NCI-H345 treated with DMSO at 0.1 percent for 48 hours (cell line): ENCODE results near the gene EFNB3.

Experiments used
- DNase-seq: peaks from one replicate; lab custom pipeline; 2025; ENCODE audit not compliant: unreplicated experiment; lab: John Stamatoyannopoulos, UW

Gene EFNB3

DNA sequence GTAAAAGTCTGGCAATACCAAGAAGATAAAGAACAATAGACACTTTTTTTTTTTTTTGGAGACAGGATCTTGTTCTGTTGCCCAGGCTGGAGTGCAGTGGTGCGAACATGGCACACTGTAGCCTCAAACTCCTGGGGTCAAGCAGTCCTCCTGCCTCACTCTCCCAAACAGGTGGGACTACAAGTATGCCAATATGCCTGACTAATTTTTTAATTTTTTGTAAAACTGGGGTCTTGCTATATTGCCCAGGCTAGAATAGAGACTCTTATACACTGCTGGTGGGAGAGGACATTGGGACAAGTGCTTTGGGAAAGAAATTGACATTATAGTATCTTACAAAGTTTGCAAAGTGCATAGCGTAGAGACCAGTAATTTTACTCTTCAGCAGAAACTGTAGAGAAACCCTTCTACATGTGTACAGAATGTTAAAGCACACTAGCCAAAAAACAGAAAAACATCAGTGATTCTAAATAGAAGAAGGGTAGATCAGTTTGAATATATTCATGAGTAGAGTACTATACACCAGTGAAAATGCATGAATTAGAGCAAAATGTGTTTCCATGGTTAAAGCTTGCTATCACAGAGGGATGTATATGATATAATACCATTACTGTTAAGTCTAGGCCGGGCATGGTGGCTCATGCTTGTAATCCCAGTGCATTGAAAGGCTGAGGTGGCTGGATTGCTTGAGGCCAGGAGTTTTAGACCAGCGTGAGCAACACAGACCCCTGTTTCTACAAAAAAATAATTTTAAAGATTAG lies 7.0 kb upstream of the EFNB3 start:
- no peak for DNase-seq

DNA sequence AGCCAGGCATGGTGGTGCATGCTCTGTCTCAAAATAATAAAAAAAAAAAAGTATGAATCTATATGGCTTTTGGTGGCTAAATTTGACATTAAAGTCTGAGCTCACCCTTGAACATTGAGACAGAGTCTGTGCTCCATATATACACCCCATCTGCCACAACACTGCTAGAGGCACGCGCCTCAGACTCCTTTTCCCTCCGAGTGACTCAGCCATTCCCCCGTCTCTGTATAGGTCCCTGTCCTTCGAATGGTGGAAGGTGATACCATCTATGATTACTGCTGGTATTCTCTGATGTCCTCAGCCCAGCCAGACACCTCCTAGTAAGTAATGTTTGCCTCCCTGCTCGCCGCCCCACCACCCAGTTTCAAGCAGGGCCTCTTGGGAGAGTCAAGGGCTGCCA lies 4.5 kb upstream of the EFNB3 start:
- no peak for DNase-seq

DNA sequence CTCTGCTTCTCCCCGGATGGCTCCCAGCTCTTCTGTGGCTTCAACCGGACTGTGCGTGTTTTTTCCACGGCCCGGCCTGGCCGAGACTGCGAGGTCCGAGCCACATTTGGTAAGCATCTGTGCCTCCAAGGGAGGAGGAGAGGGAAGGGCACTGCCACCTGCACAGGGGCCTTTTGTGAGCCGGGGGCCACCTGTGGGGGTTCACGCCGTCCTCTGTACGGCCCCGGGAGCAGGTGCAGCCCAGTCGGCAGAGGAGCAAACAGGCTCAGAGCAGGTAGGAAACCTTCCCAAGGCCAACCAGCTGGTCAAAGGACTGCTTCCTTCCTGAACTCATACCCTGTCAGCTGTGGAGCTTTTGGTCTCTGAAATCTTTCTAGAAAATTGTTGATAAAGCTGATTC lies 3.3 kb upstream of the EFNB3 start:
- no peak for DNase-seq

GRCh38 chr17:7702776-7703175 lies 2.2 kb upstream of the EFNB3 start:
- DNase-seq: no peak

DNA sequence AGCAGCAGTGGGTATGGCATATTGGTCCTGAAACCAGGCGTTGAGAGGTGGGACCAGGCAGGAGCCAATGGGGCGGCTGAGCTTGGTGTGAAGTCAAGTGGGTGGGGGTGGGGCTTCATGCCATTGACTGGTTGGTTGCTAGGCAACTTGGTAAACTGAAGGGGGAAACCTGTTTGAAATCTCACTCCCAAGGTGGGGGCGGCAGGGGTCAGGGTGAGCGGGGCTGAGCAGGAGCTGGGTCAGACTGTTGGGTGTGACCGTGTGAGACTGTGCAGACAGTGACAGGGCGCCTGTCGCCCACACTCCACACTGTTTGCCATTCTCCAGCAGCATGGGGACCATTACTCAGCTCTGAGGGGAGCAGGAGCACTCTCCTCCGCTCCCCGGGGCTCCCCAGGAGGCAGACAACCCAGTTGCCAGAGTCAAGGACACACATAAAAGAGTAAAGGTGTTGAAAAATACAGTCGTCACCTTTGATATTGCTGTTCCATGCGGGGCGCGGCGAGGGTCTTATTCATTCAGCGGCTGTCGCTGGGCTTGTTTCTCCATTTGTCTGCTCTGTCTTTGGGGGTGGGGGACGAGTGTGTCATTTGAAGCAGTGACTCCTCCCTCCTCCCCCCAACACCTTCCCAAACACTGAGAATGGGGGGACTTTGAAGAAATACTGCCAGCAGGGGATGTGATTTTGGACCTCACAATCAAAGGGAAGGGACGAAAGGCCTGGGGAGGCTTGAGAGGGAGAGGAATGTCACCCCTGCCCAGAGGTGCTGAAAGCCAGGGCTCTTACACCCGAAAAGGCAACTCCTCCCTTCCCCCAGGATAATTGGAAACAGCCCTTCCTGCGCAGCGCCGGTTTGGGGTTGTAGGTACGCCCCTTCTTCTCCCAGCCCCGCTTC lies 1.2 kb upstream of the EFNB3 start:
- peak; percentile 23 for DNase-seq

DNA sequence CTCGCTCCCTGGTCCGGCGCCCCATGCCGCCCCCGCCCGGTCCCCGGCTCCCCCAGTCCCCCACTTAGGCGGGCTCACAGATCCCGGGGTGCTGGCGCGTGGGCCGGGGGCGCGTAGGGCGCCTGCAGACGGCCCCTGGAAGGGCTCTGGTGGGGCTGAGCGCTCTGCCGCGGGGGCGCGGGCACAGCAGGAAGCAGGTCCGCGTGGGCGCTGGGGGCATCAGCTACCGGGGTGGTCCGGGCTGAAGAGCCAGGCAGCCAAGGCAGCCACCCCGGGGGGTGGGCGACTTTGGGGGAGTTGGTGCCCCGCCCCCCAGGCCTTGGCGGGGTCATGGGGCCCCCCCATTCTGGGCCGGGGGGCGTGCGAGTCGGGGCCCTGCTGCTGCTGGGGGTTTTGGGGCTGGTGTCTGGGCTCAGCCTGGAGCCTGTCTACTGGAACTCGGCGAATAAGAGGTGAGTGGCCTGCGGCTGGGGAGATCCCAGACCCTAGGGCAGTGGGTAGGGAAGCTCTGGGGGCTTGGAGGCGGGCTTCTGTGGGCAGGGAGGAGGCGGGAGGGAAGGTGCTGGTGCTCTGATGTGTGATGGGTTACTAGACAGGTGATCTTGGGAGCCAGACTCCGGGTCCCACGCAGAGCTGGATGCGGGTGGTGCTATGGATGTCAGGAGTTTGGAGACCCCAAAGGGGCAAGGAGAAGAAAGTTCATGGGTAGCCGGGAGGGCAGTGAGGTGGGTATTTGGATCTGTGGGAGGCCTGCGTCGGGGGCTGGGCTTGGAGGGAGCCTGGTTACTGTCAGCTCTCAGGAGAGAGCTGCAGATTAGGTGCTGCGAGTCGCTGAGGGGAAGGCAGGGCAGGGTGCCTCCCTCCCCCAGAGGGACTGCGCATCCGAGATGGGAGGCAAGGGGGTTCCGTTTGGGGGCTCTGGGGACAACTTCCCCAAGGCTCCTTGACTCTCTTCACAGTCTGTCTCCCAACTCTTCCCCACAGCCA lies 560 bp downstream of the EFNB3 start:
- DNase-seq: no peak

- no peak for DNase-seq
Measured at GRCh38 chr17:7706631-7707354, 1.8 kb downstream of the EFNB3 start.

DNA sequence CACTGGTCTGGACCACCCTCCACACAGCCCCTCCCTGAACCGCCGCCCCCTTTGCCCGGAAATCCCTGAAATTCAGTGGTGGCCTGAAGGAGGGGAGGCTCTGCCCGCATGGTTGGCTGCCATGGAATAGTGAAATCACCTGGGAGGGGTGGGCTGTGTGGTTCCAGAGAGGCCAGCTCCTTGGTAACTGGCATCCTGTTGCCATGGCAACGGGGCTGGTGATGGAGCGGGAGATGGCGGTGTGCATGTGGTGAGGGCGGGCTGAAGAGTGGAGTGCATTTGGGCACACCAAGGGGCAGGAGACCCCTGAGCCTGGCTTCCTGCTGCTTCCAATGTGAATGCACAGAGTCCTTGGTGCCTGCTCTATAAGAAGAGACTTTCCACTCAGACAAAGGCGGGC lies 2.4 kb downstream of the EFNB3 start:
- DNase-seq: no peak

DNA sequence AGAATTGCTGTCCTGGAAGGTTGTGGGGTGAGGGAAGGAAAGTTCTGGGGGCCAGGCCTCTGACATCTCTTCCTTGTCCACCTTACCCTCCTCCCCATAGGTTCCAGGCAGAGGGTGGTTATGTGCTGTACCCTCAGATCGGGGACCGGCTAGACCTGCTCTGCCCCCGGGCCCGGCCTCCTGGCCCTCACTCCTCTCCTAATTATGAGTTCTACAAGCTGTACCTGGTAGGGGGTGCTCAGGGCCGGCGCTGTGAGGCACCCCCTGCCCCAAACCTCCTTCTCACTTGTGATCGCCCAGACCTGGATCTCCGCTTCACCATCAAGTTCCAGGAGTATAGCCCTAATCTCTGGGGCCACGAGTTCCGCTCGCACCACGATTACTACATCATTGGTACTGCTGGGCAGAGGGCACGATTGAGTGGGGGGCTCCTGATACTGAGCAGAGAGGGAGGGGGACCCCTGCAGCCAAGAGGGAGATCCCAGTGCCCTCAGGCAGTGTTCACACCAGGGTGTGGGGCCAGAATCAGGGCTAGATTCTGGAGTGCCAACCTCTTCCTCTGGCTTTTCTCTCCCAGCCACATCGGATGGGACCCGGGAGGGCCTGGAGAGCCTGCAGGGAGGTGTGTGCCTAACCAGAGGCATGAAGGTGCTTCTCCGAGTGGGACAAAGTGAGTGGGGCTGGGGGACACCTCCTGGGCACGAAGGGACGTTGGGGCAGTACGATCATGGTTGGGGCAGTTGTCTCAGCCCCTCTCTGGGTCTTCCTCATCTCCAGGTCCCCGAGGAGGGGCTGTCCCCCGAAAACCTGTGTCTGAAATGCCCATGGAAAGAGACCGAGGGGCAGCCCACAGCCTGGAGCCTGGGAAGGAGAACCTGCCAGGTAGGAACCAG lies 3.1 kb downstream of the EFNB3 start:
- DNase-seq: no peak

- DNase-seq: no peak
Measured at GRCh38 chr17:7709031-7709430, 4.0 kb downstream of the EFNB3 start.

- no peak for DNase-seq
Measured at GRCh38 chr17:7710301-7710700, 5.3 kb downstream of the EFNB3 start.

GRCh38 chr17:7711051-7711755 lies 6.2 kb downstream of the EFNB3 start:
- DNase-seq: no peak

DNA sequence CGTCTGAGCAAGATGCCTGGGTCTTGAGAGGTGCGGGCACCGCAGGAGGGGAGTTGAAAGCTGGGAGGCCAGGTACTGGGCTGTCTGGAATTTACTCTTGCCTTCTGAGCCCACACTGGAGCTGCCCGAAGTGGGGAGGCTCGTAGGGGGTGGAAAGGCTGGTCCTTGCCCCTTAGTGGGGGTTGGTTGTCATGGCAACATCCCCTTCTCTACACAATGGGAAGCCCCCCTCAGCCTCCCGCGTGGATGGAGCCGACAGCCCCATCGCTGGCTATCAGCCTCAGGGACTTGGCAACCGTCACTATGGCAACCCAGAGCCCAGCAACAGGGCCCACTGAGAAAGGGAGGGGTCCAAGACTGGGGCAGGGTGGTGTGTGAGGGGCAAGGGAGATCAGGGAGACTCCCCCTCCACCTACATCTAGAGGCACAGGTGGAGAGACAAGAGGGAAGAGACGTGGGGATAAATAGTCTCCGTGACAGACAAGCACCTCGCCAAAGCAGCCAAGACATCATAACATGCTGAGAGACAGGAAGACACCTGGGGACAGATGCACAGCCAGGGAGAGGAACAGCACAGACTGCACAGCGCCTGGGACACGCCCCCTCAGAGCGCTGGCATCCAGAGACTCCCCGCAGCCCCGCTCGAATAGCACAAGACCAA lies 7.2 kb downstream of the EFNB3 start:
- no peak for DNase-seq

DNA sequence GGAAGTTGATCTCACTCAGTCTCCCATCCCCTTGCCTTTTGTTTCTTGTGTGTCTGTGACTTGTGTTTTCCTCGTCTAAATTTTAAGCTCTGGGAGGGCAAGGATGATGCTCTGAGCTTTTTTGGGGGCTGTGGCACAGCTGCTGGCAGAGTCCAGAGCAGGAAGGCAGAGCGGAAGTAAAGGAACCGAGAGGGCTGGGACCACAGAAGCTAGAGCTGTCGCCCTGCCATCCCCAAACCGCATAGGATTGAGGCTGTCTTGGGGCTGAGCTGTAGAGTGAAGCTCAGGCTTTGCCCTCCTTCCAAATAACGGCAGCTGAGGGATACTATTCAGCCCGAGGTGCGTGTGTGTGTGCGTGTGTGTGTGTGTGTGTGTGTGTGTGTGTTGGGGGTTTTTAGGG lies 8.8 kb downstream of the EFNB3 start:
- DNase-seq: no peak

DNA sequence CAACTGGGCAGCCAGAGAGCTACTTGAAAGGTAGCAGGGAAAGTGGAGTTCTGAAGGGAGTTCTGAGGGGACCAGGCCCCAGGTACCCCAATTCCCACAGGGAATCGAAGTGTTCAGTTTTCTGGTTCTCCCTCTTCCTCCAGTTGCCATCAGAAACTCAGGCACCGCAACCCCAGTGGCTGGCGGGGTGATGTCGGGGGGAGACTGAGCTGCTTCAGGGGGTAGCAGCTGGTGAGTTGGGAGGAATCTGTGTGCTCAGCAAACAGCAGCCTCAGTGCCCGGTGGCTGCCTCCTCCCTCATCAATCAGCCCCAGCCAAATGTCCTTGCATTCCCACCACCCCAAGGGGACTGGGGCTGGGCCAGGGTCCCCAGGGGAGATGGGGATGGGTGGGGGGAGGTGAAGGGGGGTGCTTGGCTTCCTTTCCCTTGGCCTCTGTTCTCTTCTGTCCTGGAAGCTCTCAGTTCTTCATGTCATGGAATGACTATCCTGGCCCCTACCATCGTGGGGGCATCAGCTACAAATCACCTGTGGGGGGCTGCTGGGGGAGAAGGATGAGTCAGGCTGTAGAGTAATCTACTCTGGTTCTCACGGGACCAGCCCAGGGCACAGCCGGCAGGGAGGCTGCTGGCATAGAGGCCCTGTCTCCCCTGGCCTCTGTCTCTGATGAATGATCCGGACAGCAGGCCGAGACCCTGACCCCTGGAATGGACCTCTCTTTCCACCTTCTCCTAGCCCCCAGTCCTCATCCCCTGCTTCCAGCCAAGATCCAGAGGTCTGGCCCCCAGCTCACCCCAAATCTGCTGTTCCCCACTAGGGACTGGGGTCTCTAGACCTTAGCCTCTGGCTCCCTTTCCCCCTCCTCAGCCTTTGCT lies 10.0 kb downstream of the EFNB3 start:
- DNase-seq: no peak

- DNase-seq: no peak
Measured at GRCh38 chr17:7715936-7716886, 11.2 kb downstream of the EFNB3 start.
